HUES48 (cell line): ENCODE results near the gene FGR.
A peak's percentile ranks its signal among the peaks of the same experiment; 100 is the strongest.

Source experiments
- H3K27ac ChIP-seq: one replicate; pipeline ENCODE4 v1.7.0; 2013; ENCODE audit warnings: low read depth, low read length, inconsistent platforms
- H3K27me3 ChIP-seq: 2 replicates; pipeline ENCODE4 v1.6.1; 2013; ENCODE audit warnings: mild to moderate bottlenecking, low read length; ENCODE audit not compliant: control insufficient read depth, insufficient read depth
- H3K36me3 ChIP-seq: 2 replicates; pipeline ENCODE4 v1.6.1; 2013; ENCODE audit warnings: low read length; ENCODE audit not compliant: control insufficient read depth, insufficient read depth
- H3K4me1 ChIP-seq: 2 replicates; pipeline ENCODE4 v1.6.1; 2013; ENCODE audit warnings: mild to moderate bottlenecking, low read length; ENCODE audit not compliant: control insufficient read depth, insufficient read depth
- H3K4me3 ChIP-seq: 2 replicates; pipeline ENCODE4 v1.5.1; 2013; ENCODE audit warnings: mild to moderate bottlenecking, low read depth, low read length
- H3K9ac ChIP-seq: 2 replicates; pipeline ENCODE4 v1.6.1; 2013; ENCODE audit warnings: mild to moderate bottlenecking, low read depth, low read length, moderate library complexity
- H3K9me3 ChIP-seq: 2 replicates; pipeline ENCODE4 v1.6.1; 2013; ENCODE audit warnings: low read length; ENCODE audit not compliant: control insufficient read depth, insufficient read depth

The FGR gene

GRCh38 chr1:27614043-27614624, 20.9 kb downstream of the FGR start:
- no peaks in the 10 kb centered on the region for H3K9me3 ChIP-seq
- H3K9ac ChIP-seq = no peak overlapping the region
- H3K36me3 ChIP-seq = no peaks in the 10 kb centered on the region
- 0 out of 2 replicates have a peak, but pooled peaks cover 4% of the 10 kb centered on the region for H3K4me1 ChIP-seq
- H3K4me3 ChIP-seq = no peak overlapping the region; the same call in 1 of the 2 replicates
- peaks cover 8% of the 10 kb centered on the region for H3K27me3 ChIP-seq
- no peak overlapping the region for H3K27ac ChIP-seq

DNA sequence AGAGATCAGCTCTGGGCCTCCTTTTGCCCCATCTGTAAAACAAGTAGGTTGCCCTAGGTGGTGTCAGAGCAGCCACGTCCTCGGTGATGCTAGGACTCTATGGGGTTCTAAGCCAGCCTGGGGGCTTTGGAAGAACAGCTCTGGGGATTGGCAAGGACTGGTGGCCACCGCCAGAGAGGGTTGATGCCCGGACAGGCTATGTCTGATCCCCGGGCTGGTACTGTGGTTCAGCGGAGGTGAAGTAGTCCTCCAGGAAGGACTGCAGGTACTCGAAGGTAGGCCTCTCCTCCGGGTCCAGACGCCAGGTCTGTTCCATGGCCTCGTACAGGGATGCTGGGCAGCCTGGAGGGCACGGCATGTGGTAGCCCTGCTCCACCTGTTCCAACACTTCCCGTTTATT, 22.3 kb downstream of the FGR start:
- Histone ChIP-seq H3K9me3 (no peaks in the 10 kb centered on the region), H3K27ac (no peak overlapping the region), H3K4me1 (peaks cover 8% of the 10 kb centered on the region), H3K36me3 (no peaks in the 10 kb centered on the region), H3K9ac (no peak overlapping the region), H3K4me3 (no peak overlapping the region), H3K27me3 (peaks cover 8% of the 10 kb centered on the region)

DNA sequence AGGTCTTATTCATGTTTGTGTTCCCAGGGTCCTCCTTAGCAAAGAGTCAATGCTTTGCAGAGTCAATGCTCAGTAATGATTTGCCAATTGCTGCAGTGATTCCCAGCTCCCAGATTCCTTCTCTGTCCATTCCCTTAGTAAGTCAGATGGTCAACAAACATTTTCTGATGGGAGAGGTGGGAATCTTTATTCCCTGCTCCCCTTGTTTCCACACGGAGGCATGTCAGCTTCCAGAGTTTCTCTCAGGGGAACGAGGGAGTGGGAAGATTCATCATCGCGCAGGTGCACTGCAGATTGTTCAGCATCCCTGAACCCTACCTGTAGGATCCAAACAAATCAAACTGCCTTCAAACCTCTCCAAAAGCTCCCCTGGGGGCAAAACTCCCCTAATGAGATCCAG, 23.5 kb downstream of the FGR start:
- no peaks in the 10 kb centered on the region for H3K9me3 ChIP-seq
- peaks cover 8% of the 10 kb centered on the region for H3K27me3 ChIP-seq
- no peaks in the 10 kb centered on the region for H3K36me3 ChIP-seq
- H3K27ac ChIP-seq = no peak overlapping the region
- H3K4me1 ChIP-seq = peaks cover 16% of the 10 kb centered on the region
- H3K4me3 ChIP-seq = no peak overlapping the region
- H3K9ac ChIP-seq = no peak overlapping the region

GRCh38 chr1:27609618-27610240, 25.3 kb downstream of the FGR start:
- Histone ChIP-seq H3K4me1 (peaks cover 32% of the 10 kb centered on the region), H3K36me3 (no peaks in the 10 kb centered on the region), H3K9ac (no peak overlapping the region), H3K27ac (no peak overlapping the region), H3K9me3 (no peaks in the 10 kb centered on the region), H3K27me3 (no peaks in the 10 kb centered on the region; the same call in 1 of the 2 replicates), H3K4me3 (no peak overlapping the region)

- no peaks in the 10 kb centered on the region; the same call in 1 of the 2 replicates for H3K27me3 ChIP-seq
- no peaks in the 10 kb centered on the region for H3K36me3 ChIP-seq
- no peak overlapping the region for H3K27ac ChIP-seq
- no peak overlapping the region for H3K9ac ChIP-seq
- H3K4me3 ChIP-seq = no peak overlapping the region
- H3K9me3 ChIP-seq = no peaks in the 10 kb centered on the region
- H3K4me1 ChIP-seq = peaks cover 32% of the 10 kb centered on the region
These were observed 25.8 kb downstream of the FGR start for GRCh38 chr1:27609210-27609555.

GRCh38 chr1:27607239-27607804, 27.7 kb downstream of the FGR start:
- H3K27ac ChIP-seq = peak overlapping the region; percentile 61
- H3K36me3 ChIP-seq = no peaks in the 10 kb centered on the region
- no peak overlapping the region for H3K4me3 ChIP-seq
- H3K9ac ChIP-seq = no peak overlapping the region
- no peaks in the 10 kb centered on the region for H3K9me3 ChIP-seq
- no peaks in the 10 kb centered on the region; the same call in 1 of the 2 replicates for H3K27me3 ChIP-seq
- peaks cover 32% of the 10 kb centered on the region for H3K4me1 ChIP-seq

DNA sequence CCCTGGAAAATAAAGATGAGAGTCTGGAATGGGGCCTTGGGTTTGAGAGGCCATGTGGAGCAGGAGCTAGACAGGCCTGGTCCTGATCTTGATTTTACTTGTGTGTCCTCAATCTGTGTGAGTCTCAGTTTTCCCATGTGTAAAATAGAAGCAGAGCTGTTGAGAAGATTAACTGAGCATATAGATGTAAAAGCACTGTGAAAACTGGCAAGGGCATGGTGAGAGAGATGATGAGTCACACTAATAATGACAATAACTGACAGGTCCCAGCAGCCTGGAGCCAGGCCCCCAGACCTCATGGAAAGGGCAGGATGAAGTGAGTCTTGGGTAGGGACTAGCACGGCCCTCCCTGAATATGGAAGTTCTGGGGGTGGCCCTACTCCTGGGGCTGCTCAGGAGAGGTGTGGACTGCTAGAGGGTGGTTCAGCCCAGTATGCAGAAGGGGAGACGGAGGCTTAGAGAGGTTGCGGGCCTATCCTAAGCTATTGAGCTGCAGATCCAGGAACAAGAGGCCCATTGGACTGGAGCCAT, 28.2 kb downstream of the FGR start:
- no peaks in the 10 kb centered on the region; the same call in 1 of the 2 replicates for H3K27me3 ChIP-seq
- no peaks in the 10 kb centered on the region for H3K9me3 ChIP-seq
- H3K4me3 ChIP-seq = no peak overlapping the region

GRCh38 chr1:27605796-27606707, 28.9 kb downstream of the FGR start:
- peaks cover 37% of the 10 kb centered on the region for H3K4me1 ChIP-seq
- peak overlapping the region; percentile 61 for H3K27ac ChIP-seq
- no peaks in the 10 kb centered on the region; the same call in 1 of the 2 replicates for H3K27me3 ChIP-seq
- no peaks in the 10 kb centered on the region for H3K36me3 ChIP-seq
- no peaks in the 10 kb centered on the region for H3K9me3 ChIP-seq
- no peak overlapping the region for H3K9ac ChIP-seq
- peak overlapping the region; percentile 42; the same call in 1 of the 2 replicates for H3K4me3 ChIP-seq

More for the DNA sequence above, 28.2 kb downstream of the FGR start:
- no peaks in the 10 kb centered on the region for H3K36me3 ChIP-seq
- peaks cover 34% of the 10 kb centered on the region for H3K4me1 ChIP-seq
- H3K9ac ChIP-seq = no peak overlapping the region
- peak overlapping the region; percentile 61 for H3K27ac ChIP-seq

- peaks cover 44% of the 10 kb centered on the region for H3K4me1 ChIP-seq
These were observed 29.7 kb downstream of the FGR start for GRCh38 chr1:27605300-27605766.

DNA sequence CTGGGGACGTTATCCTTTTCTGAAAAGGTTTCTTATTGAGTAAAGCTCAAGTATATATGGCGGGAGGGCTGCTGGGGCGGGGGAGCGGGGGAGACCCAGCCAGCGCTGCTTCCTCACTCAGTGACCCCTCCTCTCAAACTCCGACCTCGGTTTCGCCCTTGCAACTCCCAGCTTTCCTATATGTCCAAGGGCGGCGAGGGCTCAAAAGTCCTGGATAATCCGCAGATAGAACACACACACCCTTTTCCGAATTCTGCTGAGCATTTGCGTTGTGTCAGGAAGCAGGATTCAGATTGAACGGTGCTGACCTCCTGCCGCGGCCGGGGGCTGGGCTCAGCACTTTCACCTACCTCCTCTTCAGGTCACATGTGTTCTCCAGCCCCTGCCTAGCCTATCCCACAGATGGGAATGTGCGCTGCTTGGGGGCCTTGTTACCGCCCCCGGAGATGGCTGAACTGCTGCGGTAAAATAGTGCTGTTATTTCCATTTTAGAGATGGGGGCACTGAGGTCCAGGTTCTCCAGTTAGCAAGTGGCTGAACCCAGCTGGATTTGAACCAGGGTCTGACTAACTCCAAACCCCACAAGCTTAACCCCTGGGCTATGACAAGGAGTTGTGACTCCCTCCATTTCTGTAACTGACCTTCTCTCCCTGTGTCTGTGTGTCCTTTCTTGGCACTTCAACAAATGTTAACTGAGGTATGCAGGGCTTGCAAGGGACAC, 30.2 kb downstream of the FGR start:
- Histone ChIP-seq H3K27me3 (no peaks in the 10 kb centered on the region; the same call in 1 of the 2 replicates), H3K4me1 (peaks cover 50% of the 10 kb centered on the region)

More at GRCh38 chr1:27605300-27605766, 29.7 kb downstream of the FGR start:
- no peaks in the 10 kb centered on the region for H3K36me3 ChIP-seq
- H3K27me3 ChIP-seq = no peaks in the 10 kb centered on the region; the same call in 1 of the 2 replicates
- no peak overlapping the region for H3K9ac ChIP-seq
- H3K4me3 ChIP-seq = no peak overlapping the region
- no peak overlapping the region for H3K27ac ChIP-seq
- H3K9me3 ChIP-seq = no peaks in the 10 kb centered on the region

More for the DNA sequence above, 30.2 kb downstream of the FGR start:
- Histone ChIP-seq H3K27ac (no peak overlapping the region), H3K4me3 (peak overlapping the region; percentile 76), H3K9ac (no peak overlapping the region), H3K9me3 (no peaks in the 10 kb centered on the region), H3K36me3 (no peaks in the 10 kb centered on the region)
